Right cardiac atrium (tissue), 5 donors: ENCODE measurements around the gene ATP11A. TPM values are rescaled to one million over a fixed set of nuclear protein-coding genes. Genes with fewer than 3 reads are reported as not detected.

Experiments used
- ATAC-seq, 2 donors: fragments of 200-7000 bp; cut with Tn5 transposase; one replicate each; pipeline versions ENCODE4 v1.8.0 to v1.9.1; 2020; ENCODE audit warnings: moderate library complexity in 2 of 2, mild to moderate bottlenecking in 1 of 2
- DNase-seq, 3 donors: peaks; one replicate each; pipeline ENCODE4 v3.0.0-alpha.2; 2020
- H3K27ac ChIP-seq: one replicate; pipeline ENCODE4 v1.5.1; 2013; ENCODE audit warnings: mild to moderate bottlenecking, low read length, control low read depth, moderate library complexity
- H3K27me3 ChIP-seq: one replicate; pipeline ENCODE4 v1.6.1; 2013; ENCODE audit not compliant: control insufficient read depth, insufficient read depth
- H3K4me1 ChIP-seq: one replicate; pipeline ENCODE4 v1.6.1; 2013; ENCODE audit warnings: low read length; ENCODE audit not compliant: control insufficient read depth, insufficient read depth
- H3K4me3 ChIP-seq: one replicate; pipeline ENCODE4 v1.5.1; 2013; ENCODE audit warnings: low read length, control low read depth
- H3K9me3 ChIP-seq: one replicate; pipeline ENCODE4 v1.6.1; 2013; ENCODE audit warnings: low read length; ENCODE audit not compliant: control insufficient read depth
- WGBS: extraction: QIAGEN DNeasy Blood & Tissue Kit; methylation state at CpG from one replicate; pipeline ENCODE4 v1.1.7; 2013; 5-methylcytosine and 5-hydroxymethylcytosine counted together
- intact Hi-C, 4 donors: fragments of 100-400 bp; cut with DNase I; formaldehyde crosslinking; loops; one replicate each; pipeline versions ENCODE4 v1.11.0 to v1.14.0; 2022 to 2023
- polyA plus RNA-seq: library from polyadenylated mRNA; stranded (reverse); fragments of 200-250 nt; gene quantifications from one replicate; pipeline ENCODE4 v1.2.3, GENCODE V29; 2013
- total RNA-seq, 4 donors: library from RNA; stranded (reverse); fragmentation: NEBNext Ultra II Directional; extraction: Animal tissue kit (Norgen Biotek cat#: 25700); gene quantifications; one replicate each; pipeline ENCODE4 v1.2.1, GENCODE V29; 2021
- donor health status: healthy with polysubstance abuse.
- donor health status: DM: no; HTN: yes; CAD: no.
- donor health status: DM: no; HTN: no; CAD: no.
- donor health status: DM: no; HTN: yes; CAD: no; lungs with severe emphysema.
- donor health status: DM: yes; HTN: yes; CAD: no.

The ATP11A gene
- total and polyA plus RNA-seq, 5 donors, result 19.5 to 100 (median 83.4) TPM

DNA sequence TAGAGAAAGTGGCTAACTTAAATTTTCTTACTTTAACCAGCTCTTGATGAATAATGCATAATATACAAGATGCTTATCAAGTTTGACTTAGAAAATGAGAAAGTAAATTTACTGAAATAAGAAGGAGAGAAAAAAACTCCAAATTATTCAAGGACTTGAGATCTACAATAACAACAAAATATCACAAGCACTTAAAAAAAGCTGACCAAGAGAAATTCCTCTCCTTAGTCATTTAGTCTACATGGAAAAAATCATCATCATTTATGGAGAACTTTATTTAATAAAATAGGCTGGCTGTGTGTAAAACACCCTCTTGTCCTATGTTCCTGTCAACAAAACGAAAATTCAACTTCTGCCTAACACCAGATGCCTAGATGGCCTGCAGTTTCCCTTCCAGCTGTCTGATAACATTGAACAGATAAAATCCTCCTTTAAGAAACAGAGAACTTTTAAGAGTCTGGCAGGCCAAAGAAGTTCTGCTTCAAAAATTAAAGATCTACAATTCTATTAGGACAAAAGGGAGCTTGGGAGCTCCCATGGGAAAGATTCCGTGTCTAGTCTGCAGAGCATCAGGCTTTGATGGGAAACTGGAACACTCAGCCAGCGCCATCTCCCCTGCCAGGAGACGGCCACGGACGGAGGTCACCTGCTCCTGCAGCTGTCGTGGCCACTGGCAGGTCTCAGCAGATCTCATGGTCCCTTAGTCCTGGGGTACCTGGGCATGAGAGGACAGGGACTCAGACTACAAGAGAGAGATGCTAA lies 37.9 kb upstream of the ATP11A start:
- no peaks in the 10 kb centered on the region for H3K27me3 ChIP-seq
- H3K9me3 ChIP-seq, result no peaks in the 10 kb centered on the region
- no peaks in the 10 kb centered on the region for H3K4me1 ChIP-seq
- DNase-seq (no peak), ATAC-seq (peak in 1 of 2 donors; percentile 11)
- H3K4me3 ChIP-seq, result no peak overlapping the region
- 51% methylated on average over 7 of the region's 7 CpGs for WGBS
- intact Hi-C loops, result no loop called here
- no peak overlapping the region for H3K27ac ChIP-seq

DNA sequence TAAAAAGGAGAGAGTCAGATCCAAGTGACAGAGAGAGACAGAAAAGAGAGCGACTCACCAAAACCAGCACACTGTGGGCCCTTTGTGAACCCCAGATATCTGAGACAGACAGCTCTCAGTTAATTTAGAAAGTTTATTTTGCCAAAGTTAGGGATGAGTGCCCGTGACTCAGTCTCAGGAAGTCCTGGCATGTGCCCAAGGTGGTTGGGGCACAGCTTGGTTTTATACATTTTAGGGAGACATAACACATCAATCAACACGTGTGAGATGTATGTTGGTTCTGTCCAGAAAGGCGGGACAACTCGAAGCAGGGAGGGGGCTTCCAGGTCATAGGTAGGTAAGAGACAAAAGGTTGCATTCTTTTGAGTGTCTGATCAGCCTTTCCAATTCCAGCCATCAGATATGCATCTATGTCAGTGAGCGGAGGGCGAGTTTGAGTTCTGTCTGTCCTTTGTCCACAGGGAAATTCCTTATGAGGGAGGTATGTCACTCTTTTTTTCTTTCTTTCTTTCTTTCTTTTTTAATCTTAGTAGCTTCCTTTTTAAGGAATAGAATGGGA lies 37.2 kb upstream of the ATP11A start:
- DNase-seq (no peak), ATAC-seq (no peak)
- H3K4me1 ChIP-seq, result no peaks in the 10 kb centered on the region
- no peak overlapping the region for H3K27ac ChIP-seq
- intact Hi-C loops, result no loop called here
- H3K27me3 ChIP-seq, result no peaks in the 10 kb centered on the region
- H3K9me3 ChIP-seq, result no peaks in the 10 kb centered on the region
- 71% methylated on average over 7 of the region's 7 CpGs for WGBS
- H3K4me3 ChIP-seq, result no peak overlapping the region

DNA sequence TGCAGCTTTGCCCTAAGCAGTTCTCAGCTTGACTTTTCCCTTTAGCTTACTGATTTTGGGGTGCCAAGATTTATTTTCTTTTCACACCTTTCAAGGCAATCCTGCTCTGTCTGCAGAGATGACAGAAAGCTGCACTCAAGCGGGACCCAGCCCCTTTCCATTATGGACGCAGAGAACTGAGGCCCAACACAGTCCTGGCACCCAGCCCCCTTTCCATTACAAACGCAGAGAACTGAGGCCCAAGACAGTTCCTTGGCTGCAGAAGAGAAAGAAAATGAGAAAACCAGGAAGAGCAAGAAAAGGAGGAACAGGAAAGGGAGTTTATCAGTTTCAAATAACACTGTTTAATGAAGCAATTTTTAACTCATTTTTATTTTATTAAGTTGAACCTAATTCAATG lies 36.8 kb upstream of the ATP11A start:
- Histone ChIP-seq H3K4me3 (no peak overlapping the region), H3K4me1 (no peaks in the 10 kb centered on the region), H3K9me3 (no peaks in the 10 kb centered on the region), H3K27me3 (no peaks in the 10 kb centered on the region), H3K27ac (no peak overlapping the region)
- ATAC-seq (peak in 1 of 2 donors; percentile 67), DNase-seq (peak in 2 of 3 donors; percentile 51 to 67)
- intact Hi-C loops, result no loop called here
- WGBS, result 41% methylated on average over 3 of the region's 3 CpGs

DNA sequence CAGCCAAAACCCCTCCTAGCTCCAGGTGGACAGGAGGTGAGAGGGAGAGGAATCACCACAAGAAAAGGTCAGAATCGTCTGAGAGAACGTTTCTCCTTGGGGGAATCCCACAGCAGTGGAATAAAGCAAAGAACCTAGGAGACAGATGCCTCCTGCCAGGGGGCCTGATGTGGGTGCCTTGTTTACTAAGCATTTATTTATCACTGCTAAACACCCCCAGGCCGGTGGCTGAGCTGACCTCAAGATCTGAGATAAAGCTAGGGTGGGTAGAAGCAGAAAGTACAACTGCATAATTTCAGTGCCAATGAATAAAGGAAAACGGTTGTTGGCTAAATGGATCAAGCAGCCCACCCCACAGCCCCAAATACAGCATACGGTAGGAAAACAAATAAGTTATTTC lies 33.9 kb upstream of the ATP11A start:
- 76% methylated on average over 5 of the region's 5 CpGs for WGBS
- Histone ChIP-seq H3K27me3 (no peaks in the 10 kb centered on the region), H3K4me1 (no peaks in the 10 kb centered on the region), H3K27ac (no peak overlapping the region), H3K4me3 (no peak overlapping the region), H3K9me3 (no peaks in the 10 kb centered on the region)
- no peak for ATAC-seq
- intact Hi-C loops, result no loop called here
- DNase-seq, result no peak

DNA sequence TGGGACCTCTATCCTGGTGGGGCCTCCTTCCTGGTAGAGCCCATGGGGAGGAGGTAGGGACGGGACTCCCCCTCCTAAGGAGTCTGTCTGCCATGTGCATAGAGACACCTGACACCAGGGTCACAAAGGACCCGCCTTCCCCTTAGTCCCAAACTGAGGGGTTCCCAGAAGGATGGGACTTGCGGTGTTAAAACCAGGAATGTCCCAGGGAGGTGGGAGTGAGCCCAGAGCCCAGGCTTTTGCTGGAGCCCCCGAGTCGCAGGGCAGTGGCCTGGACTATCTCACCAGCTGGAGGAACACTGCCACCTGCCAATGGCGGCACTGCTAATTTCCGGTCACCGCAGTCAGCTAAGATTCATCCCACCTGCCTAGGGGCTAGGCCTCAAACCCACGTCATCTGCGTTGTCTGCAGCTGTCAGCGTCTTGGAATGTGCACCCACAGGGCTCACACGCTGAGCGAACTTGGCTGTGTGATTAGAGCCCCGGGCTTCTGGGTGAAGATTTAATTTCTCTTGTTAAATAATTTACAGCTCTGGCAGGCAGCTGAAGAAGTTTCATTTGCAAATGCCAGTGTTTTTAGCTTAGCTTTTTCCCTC lies 31.9 kb upstream of the ATP11A start:
- Histone ChIP-seq H3K4me1 (no peaks in the 10 kb centered on the region), H3K4me3 (no peak overlapping the region), H3K9me3 (no peaks in the 10 kb centered on the region), H3K27ac (no peak overlapping the region), H3K27me3 (no peaks in the 10 kb centered on the region)
- DNase-seq (no peak), ATAC-seq (peak; percentile 47 to 53)
- 72% methylated on average over 14 of the region's 14 CpGs for WGBS
- intact Hi-C loops, result no loop called here

DNA sequence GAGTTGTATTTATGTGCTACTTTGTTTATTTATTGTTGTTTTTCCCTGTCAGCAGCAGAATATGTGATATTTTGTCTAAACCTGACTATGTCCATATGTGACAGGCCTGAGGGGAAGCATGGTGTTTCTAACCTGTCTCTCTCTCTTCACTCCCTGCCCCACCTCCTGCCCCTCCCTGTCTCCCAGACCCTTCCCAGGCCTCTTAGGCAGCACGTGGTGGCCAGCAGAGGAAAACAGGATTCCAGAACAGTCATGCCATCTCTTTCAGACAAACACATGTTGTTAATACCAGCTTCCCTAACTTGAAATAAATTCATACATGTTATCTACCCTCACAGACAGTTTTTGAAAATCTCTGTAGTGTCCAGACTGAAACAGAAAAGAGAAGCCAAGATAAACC lies 31.0 kb upstream of the ATP11A start:
- intact Hi-C loops, result no loop called here

DNA sequence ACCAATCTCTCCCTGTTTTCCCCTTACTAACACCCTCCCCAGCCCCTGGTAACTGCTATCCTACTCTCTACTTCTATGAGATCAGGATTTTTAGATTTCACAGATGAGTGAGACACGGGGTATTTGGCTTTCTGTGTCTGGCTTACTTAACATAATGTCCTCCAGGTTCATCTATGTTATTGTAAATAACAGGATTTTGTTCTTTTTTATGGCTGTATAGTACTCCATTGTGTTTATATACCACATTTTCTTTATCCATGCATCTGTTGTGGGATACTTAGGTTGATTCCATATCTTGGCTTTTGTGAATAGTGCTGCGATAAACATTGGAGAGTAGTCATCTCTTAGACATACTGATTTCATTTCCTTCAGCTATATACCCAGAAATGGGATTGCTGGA lies 28.5 kb upstream of the ATP11A start:
- DNase-seq (no peak), ATAC-seq (no peak)
- Histone ChIP-seq H3K4me3 (no peak overlapping the region), H3K9me3 (no peaks in the 10 kb centered on the region), H3K27me3 (no peaks in the 10 kb centered on the region), H3K27ac (no peak overlapping the region), H3K4me1 (no peaks in the 10 kb centered on the region)
- WGBS, result 93% methylated on average over 2 of the region's 2 CpGs
- intact Hi-C loops, result no loop called here

More for the DNA sequence above, 31.0 kb upstream of the ATP11A start:
- no peak for DNase-seq
- Histone ChIP-seq H3K27ac (no peak overlapping the region), H3K27me3 (no peaks in the 10 kb centered on the region), H3K9me3 (no peaks in the 10 kb centered on the region), H3K4me3 (no peak overlapping the region), H3K4me1 (no peaks in the 10 kb centered on the region)
- 47% methylated on average over 1 of the region's 1 CpG for WGBS
- ATAC-seq, result no peak

DNA sequence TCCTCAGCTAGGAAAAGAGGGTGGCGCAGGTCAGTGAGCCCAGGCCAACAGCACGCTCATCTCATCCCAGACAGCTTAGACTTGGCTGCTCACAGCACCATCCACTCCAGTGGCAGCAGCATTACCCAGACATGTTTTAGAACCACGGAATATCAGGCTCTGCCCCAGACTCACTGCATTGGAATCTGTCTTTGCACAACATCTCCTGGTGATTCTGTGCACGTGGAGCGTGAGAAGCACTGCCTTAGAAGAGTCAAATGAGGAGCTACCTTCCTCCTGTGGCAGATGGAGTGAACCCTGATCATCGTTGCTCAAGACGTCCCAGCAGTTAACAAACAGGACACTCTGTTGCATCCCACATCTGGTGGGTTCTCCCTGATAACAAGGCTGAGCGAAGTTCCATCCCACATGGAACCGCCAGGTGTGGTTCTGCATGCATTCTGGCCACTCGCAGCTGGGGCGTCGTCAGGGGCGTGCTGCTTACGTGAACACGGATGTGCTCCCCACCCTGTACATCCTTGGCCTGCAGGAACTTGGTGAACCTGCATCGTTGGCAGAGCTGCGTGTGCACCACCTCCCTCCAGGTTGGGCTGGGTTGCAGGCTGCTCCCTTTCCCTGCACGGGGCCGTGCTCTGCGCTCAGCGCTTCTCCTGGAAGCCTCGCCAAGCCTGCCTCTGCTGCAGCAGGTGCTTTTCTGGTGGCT lies 25.2 kb upstream of the ATP11A start:
- intact Hi-C loops, result no loop called here
- DNase-seq (no peak), ATAC-seq (no peak)
- no peaks in the 10 kb centered on the region for H3K9me3 ChIP-seq
- H3K27me3 ChIP-seq, result no peaks in the 10 kb centered on the region
- 85% methylated on average over 22 of the region's 22 CpGs for WGBS
- H3K27ac ChIP-seq, result no peak overlapping the region
- H3K4me3 ChIP-seq, result no peak overlapping the region
- no peaks in the 10 kb centered on the region for H3K4me1 ChIP-seq

DNA sequence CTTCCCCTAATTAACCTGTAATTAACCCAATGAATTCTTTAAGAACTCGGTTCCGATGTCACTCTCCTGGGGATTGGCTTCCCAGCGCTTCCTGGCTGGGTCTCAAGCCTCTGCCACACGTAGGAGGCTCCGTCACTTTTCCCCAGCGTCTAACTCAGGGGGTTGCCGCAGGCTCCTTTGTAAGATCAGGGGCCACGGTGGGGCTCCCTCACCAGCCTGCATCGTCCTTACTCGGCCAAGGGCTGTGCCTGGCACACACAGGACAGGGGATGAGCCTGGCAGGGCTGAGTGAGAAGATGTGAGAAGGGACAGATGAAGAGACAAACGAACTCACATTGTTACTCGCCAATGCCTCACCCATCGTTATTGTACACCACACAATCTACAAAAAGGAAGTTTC lies 20.9 kb upstream of the ATP11A start:
- intact Hi-C loops, result no loop called here

DNA sequence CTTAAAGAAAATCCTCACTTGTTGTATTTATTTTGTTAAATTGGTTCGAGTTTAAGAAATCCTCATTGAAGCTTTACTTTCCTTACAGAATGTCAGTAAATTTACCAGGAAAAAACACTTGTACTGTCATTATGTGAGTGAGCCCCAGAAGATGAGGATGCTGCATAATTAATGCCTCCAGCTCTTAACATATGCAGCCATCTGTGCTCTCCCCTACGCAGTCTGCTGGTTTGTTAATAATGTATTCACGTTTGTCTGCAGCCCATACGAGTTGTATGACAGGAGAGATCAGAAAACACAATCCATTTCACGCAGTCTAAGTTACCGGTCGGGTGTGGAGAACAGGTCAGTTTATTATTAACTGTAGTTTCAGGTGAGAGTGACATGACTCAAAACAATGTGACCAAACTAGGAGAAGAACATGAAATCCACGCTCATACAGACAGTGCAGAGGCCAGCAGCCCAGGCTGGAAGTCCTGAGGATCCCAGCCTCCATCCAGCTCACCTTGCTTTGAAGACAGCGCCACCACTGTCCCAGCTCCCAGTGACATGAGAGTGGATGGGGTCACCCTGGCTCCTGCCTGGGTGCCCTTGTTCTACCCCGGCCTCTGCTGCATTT lies 19.8 kb upstream of the ATP11A start:
- WGBS, result 92% methylated on average over 10 of the region's 10 CpGs
- H3K4me3 ChIP-seq, result no peak overlapping the region
- no peaks in the 10 kb centered on the region for H3K9me3 ChIP-seq
- intact Hi-C loops, result no loop called here
- ATAC-seq (no peak), DNase-seq (no peak)
- H3K27ac ChIP-seq, result no peak overlapping the region
- H3K4me1 ChIP-seq, result no peaks in the 10 kb centered on the region
- no peaks in the 10 kb centered on the region for H3K27me3 ChIP-seq

More for the DNA sequence above, 20.9 kb upstream of the ATP11A start:
- DNase-seq (no peak), ATAC-seq (no peak)
- Histone ChIP-seq H3K27ac (no peak overlapping the region), H3K4me3 (no peak overlapping the region), H3K9me3 (no peaks in the 10 kb centered on the region), H3K27me3 (no peaks in the 10 kb centered on the region), H3K4me1 (no peaks in the 10 kb centered on the region)
- WGBS, result 69% methylated on average over 13 of the region's 13 CpGs

DNA sequence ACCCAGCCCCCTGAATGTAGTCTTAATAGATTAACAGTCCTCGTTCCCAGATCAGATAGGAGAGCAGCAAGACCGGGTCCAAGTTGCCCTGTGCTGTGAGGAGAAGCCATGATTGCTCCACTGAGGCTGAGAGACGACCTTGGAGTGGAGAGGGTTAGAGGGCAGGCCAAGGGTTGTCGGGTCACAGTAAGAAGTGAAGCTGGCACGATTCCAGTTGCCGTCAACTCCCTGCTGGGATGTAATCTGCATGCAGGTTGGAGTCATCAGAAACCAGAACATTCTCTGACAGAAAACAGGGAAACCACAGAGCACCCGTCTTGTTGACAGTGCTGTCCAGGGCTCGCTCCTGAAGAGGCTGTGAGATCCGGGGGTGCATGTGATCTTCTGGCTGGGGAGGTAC lies 19.0 kb upstream of the ATP11A start:
- H3K4me3 ChIP-seq, result no peak overlapping the region
- intact Hi-C loops, result no loop called here
- WGBS, result 51% methylated on average over 9 of the region's 9 CpGs
- no peaks in the 10 kb centered on the region for H3K27me3 ChIP-seq
- no peaks in the 10 kb centered on the region for H3K9me3 ChIP-seq
- no peaks in the 10 kb centered on the region for H3K4me1 ChIP-seq
- H3K27ac ChIP-seq, result no peak overlapping the region
- ATAC-seq (no peak), DNase-seq (no peak)
